SK-N-MC (cell line): ENCODE results near the gene MORF4L1.
A peak's percentile ranks its signal among the peaks of the same experiment; 100 is the strongest.

Experiments
- DNase-seq: peaks from one replicate; pipeline ENCODE4 v3.0.0-alpha.2; 2011; ENCODE audit warnings: low read depth, low spot score
- H3K27ac ChIP-seq: fragments of 200-600 bp; sonication (generic); 2 replicates; pipeline ENCODE4 v1.5.1; 2016; ENCODE audit warnings: mixed run types
- H3K36me3 ChIP-seq: fragments of 200-600 bp; sonication (generic); 2 replicates; pipeline ENCODE4 v1.6.1; 2017; ENCODE audit warnings: antibody characterized with exemption, low read length, mixed read lengths; ENCODE audit not compliant: insufficient read depth
- H3K4me3 ChIP-seq: fragments of 200-600 bp; sonication (generic); 2 replicates; pipeline ENCODE4 v1.5.1; 2016
- H3K9ac ChIP-seq: fragments of 200-600 bp; sonication (generic); 2 replicates; pipeline ENCODE4 v1.8.0; 2017; ENCODE audit warnings: mixed run types, mixed read lengths; ENCODE audit not compliant: insufficient read length
- H3K9me3 ChIP-seq: fragments of 200-600 bp; sonication (generic); 2 replicates; pipeline ENCODE4 v1.6.1; 2017; ENCODE audit warnings: low read depth, mild to moderate bottlenecking, antibody characterized with exemption, low read length, moderate library complexity, mixed read lengths
- EZH2 ChIP-seq: fragments of 200-600 bp; sonication (generic); IDR thresholded peaks from one replicate; pipeline ENCODE4 v1.6.1; 2017; ENCODE audit warnings: antibody characterized with exemption
- FOXP2 ChIP-seq: optimal IDR thresholded peaks from 2 replicates; pipeline ENCODE3; 2011; ENCODE audit warnings: mild to moderate bottlenecking, moderate library complexity; ENCODE audit not compliant: insufficient read depth; ENCODE audit errors: extremely low read length, control extremely low read depth
- POLR2AphosphoS5 ChIP-seq: IDR thresholded peaks from 2 replicates; pipeline ENCODE4 v1.6.1; 2012; ENCODE audit warnings: mild to moderate bottlenecking, low read depth, low read length, borderline replicate concordance

The MORF4L1 gene, protein sequence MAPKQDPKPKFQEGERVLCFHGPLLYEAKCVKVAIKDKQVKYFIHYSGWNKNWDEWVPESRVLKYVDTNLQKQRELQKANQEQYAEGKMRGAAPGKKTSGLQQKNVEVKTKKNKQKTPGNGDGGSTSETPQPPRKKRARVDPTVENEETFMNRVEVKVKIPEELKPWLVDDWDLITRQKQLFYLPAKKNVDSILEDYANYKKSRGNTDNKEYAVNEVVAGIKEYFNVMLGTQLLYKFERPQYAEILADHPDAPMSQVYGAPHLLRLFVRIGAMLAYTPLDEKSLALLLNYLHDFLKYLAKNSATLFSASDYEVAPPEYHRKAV

GRCh38 chr15:78872155-78872971, at the start of gene MORF4L1:
MORF4L1 (plus strand) TSS chr15:78872890; CDS start chr15:78873018, 128 bp downstream.
- Histone ChIP-seq H3K9me3 (no peaks in the 10 kb centered on the region), H3K36me3 (no peaks in the 10 kb centered on the region; the same call in 1 of the 2 replicates), H3K9ac (peak within 1 kb of the TSS; percentile 100), H3K4me3 (peak within 1 kb of the TSS; percentile 100), H3K27ac (peak within 1 kb of the TSS; percentile 100)
- DNase-seq: no peak
- TF ChIP-seq POLR2AphosphoS5 (no peak), FOXP2 (peak; percentile 1), EZH2 (no peak)

DNA sequence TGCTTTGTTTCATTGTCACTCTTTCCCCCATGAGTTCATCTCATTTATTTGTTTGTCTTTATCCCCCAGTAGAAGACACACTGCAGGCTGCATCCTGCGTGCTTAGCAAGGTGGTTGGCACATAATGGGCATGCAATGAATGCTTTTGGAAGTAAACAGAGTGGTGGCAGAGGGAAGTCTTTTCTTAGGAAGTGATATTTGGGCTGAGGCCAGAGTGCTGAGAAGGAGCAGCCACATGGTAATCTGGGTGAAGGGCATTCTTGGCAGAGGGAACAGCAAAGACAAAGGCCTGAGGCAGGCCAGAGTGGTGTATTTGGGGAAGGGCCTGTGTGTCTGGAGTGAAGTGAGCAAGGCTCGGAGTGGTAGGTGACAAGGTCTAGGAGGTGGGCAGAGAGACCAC, 43.8 kb upstream of the MORF4L1 start:
- H3K27ac ChIP-seq: no peak overlapping the region
- no peak for TF ChIP-seq POLR2AphosphoS5
- TF ChIP-seq EZH2: no peak
- no peak for TF ChIP-seq FOXP2
- no peaks in the 10 kb centered on the region for H3K9me3 ChIP-seq
- H3K4me3 ChIP-seq: no peak overlapping the region
- H3K9ac ChIP-seq: no peak overlapping the region
- no peaks in the 10 kb centered on the region for H3K36me3 ChIP-seq
- DNase-seq: no peak

- no peak for DNase-seq
- H3K9ac ChIP-seq: no peak overlapping the region
- no peak for TF ChIP-seq EZH2
- TF ChIP-seq FOXP2: no peak
- TF ChIP-seq POLR2AphosphoS5: no peak
- no peak overlapping the region for H3K4me3 ChIP-seq
- H3K9me3 ChIP-seq: no peaks in the 10 kb centered on the region
- no peaks in the 10 kb centered on the region for H3K36me3 ChIP-seq
- no peak overlapping the region for H3K27ac ChIP-seq
Observed at GRCh38 chr15:78830514-78831228, 42.0 kb upstream of the MORF4L1 start.

- H3K9me3 ChIP-seq: no peaks in the 10 kb centered on the region
- no peak overlapping the region for H3K4me3 ChIP-seq
- TF ChIP-seq EZH2 (no peak), POLR2AphosphoS5 (no peak), FOXP2 (no peak)
- DNase-seq: no peak
- no peaks in the 10 kb centered on the region for H3K36me3 ChIP-seq
- no peak overlapping the region for H3K27ac ChIP-seq
- no peak overlapping the region for H3K9ac ChIP-seq
Observed at GRCh38 chr15:78831229-78832207, 41.2 kb upstream of the MORF4L1 start.

DNA sequence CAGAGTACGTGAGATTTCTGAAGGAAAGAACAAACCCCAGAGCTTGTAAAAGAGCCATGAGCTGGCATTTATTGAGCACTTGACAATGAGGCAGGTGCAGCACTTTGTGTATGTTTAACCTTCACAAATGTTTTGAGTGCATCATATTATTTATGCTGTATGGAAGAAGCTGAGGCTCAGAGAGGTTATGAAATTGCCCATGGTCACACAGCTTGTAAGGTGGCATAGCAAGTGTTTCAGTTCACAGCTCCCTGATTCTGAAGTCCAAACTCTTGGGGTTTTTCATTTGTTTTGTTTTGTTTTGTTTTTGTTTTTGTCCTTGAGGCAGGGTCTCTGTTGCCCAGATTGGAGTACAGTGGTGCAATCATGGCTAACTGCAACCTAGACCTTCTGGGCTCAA, 36.4 kb upstream of the MORF4L1 start:
- Histone ChIP-seq H3K27ac (no peak overlapping the region), H3K9ac (no peak overlapping the region), H3K9me3 (no peaks in the 10 kb centered on the region), H3K36me3 (no peaks in the 10 kb centered on the region), H3K4me3 (no peak overlapping the region)
- DNase-seq: no peak
- TF ChIP-seq EZH2 (no peak), POLR2AphosphoS5 (no peak), FOXP2 (no peak)

- no peak overlapping the region for H3K9ac ChIP-seq
- no peak overlapping the region for H3K27ac ChIP-seq
Observed at GRCh38 chr15:78837131-78837530, 35.6 kb upstream of the MORF4L1 start.

DNA sequence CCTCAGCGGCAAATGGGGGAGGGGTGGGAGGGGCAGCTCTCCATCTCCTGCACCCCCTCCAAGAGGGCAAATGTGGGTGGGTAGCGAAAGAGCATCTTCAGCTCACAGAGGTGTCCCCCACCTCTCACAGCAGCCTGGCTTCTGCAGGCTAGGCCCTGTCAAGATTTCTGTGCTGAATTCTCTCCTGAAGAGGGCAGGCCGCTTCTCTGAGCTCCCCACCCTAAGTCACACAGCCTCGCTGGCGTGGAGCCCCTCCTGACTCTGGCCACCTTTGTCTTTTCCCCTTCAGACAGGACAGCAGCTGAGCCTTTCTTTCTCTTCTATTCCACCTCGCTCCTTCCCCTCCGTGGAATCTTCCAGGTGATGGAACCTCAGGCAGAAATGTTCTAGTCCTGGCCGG, 35.1 kb upstream of the MORF4L1 start:
- no peaks in the 10 kb centered on the region for H3K9me3 ChIP-seq
- H3K27ac ChIP-seq: no peak overlapping the region
- H3K9ac ChIP-seq: no peak overlapping the region
- no peak overlapping the region for H3K4me3 ChIP-seq
- TF ChIP-seq FOXP2 (no peak), EZH2 (no peak), POLR2AphosphoS5 (no peak)
- H3K36me3 ChIP-seq: no peaks in the 10 kb centered on the region
- DNase-seq: no peak

More at GRCh38 chr15:78837131-78837530, 35.6 kb upstream of the MORF4L1 start:
- TF ChIP-seq POLR2AphosphoS5 (no peak), EZH2 (no peak), FOXP2 (no peak)
- no peak for DNase-seq
- Histone ChIP-seq H3K4me3 (no peak overlapping the region), H3K9me3 (no peaks in the 10 kb centered on the region), H3K36me3 (no peaks in the 10 kb centered on the region)
